HCT116 (cell line): Measurements from ENCODE around the gene C19orf85. TPM values are rescaled to one million over a fixed set of nuclear protein-coding genes. Genes with fewer than 3 reads are reported as not detected.
A peak's percentile ranks its signal among the peaks of the same experiment; 100 is the strongest.

ENCODE experiments used
- ATAC-seq: fragments of 200-7000 bp; cut with Tn5 transposase; 2 replicates; pipeline ENCODE4 v1.9.1; 2020; ENCODE audit warnings: mild to moderate bottlenecking, moderate library complexity
- BruUV-seq: library from RNA; stranded (reverse); fragments of 400-500 nt; replicated peaks from 2 replicates; lab custom pipeline; 2021; lab: Mats Ljungman, UMichigan
- CTCF ChIA-PET: fragments of 300-600 bp; sonication (Branson Sonifier 250); formaldehyde crosslinking; loops from one replicate; lab custom pipeline; 2021; ENCODE audit warnings: antibody characterized with exemption; lab: Charles Lee
- POLR2A ChIA-PET: fragments of 300-600, 350-600 bp; sonication (Branson Sonifier 250); formaldehyde crosslinking; loops from one replicate; lab custom pipeline; 2021; ENCODE audit warnings: antibody characterized with exemption; lab: Charles Lee
- RAD21 ChIA-PET, 2 experiments: fragments of 300-600 bp; sonication (Branson Sonifier 250); formaldehyde crosslinking; loops; one replicate each; lab custom pipeline; 2023; ENCODE audit warnings: low total read pairs in 2 of 2; ENCODE audit not compliant: uncharacterized antibody in 2 of 2, unreplicated experiment in 2 of 2, low non-redundant PET in 1 of 2; lab: Charles Lee
- DNase-seq: peaks from one replicate; pipeline ENCODE4 v3.0.0-alpha.2; 2010; ENCODE audit warnings: low read depth, low spot score
- H2AFZ ChIP-seq: fragments of 200-600 bp; shearing (Covaris generic), sonication (generic); 2 replicates; pipeline ENCODE4 v1.6.1; 2017; ENCODE audit warnings: low read depth, mixed run types, mixed read lengths, antibody characterized with exemption, low read length; ENCODE audit not compliant: poor library complexity, severe bottlenecking
- H3K27ac ChIP-seq: 2 replicates; pipeline ENCODE4 v1.5.1; 2012; ENCODE audit warnings: low read depth, low read length
- H3K27me3 ChIP-seq: fragments of 200-600 bp; sonication (generic); 2 replicates; pipeline ENCODE4 v1.6.1; 2016; ENCODE audit warnings: mixed run types, low read length, mixed read lengths; ENCODE audit not compliant: insufficient read depth
- H3K36me3 ChIP-seq, 2 experiments: fragments of 200-500 bp in 1 of 2; fragments of 200-600 bp in 1 of 2; sonication (Bioruptor generic) in 1 of 2; sonication (generic) in 1 of 2; 2 replicates each; pipeline versions ENCODE4 v1.5.1 to v1.6.1; 2014 to 2016; ENCODE audit warnings: low read length in 2 of 2, inconsistent platforms in 1 of 2, mixed read lengths in 1 of 2, mixed run types in 1 of 2; ENCODE audit not compliant: insufficient read depth in 2 of 2, control insufficient read depth in 1 of 2
- H3K4me1 ChIP-seq, 2 experiments: fragments of 200-600 bp in 1 of 2; sonication (generic) in 1 of 2; 2 replicates each; pipeline versions ENCODE4 v1.5.1 to v1.6.1; 2012 to 2017; ENCODE audit warnings: low read length in 2 of 2, inconsistent platforms in 1 of 2, mild to moderate bottlenecking in 1 of 2, mixed read lengths in 1 of 2, mixed run types in 1 of 2, moderate library complexity in 1 of 2; ENCODE audit not compliant: insufficient read depth in 2 of 2, control insufficient read depth in 1 of 2
- H3K4me2 ChIP-seq: fragments of 200-600 bp; sonication (generic); 2 replicates; pipeline ENCODE4 v1.6.1; 2017; ENCODE audit warnings: mixed run types, low read length, mixed read lengths
- H3K4me3 ChIP-seq, 2 experiments: fragments of 200-600 bp in 1 of 2; sonication (generic) in 1 of 2; replicated peaks in 1 of 2; 2 replicates each; pipeline ENCODE4 v1.5.1; 2011 to 2016; ENCODE audit warnings: low read length in 2 of 2, control low read depth in 1 of 2, low read depth in 1 of 2, mild to moderate bottlenecking in 1 of 2, mixed read lengths in 1 of 2, mixed run types in 1 of 2
- H3K79me2 ChIP-seq: fragments of 200-600 bp; sonication (generic); 2 replicates; pipeline ENCODE4 v1.6.1; 2017; ENCODE audit warnings: mild to moderate bottlenecking, mixed run types, low read length, moderate library complexity, mixed read lengths; ENCODE audit not compliant: insufficient read depth
- H3K9ac ChIP-seq: fragments of 200-600 bp; sonication (generic); 2 replicates; pipeline ENCODE4 v1.6.1; 2016; ENCODE audit warnings: low read length, mixed read lengths
- H3K9me2 ChIP-seq: fragments of 200-600 bp; sonication (generic), shearing (Covaris generic); 2 replicates; pipeline ENCODE4 v1.6.1; 2017; ENCODE audit warnings: mixed run types, mild to moderate bottlenecking, moderate library complexity; ENCODE audit not compliant: insufficient read depth
- H3K9me3 ChIP-seq, 2 experiments: fragments of 200-500 bp in 1 of 2; fragments of 200-600 bp in 1 of 2; sonication (Bioruptor generic) in 1 of 2; sonication (generic) in 1 of 2; 2 replicates each; pipeline ENCODE4 v1.6.1; 2014 to 2017; ENCODE audit warnings: low read length in 2 of 2, mixed read lengths in 2 of 2, inconsistent platforms in 1 of 2, low read depth in 1 of 2, mild to moderate bottlenecking in 1 of 2, mixed run types in 1 of 2, moderate library complexity in 1 of 2; ENCODE audit not compliant: control insufficient read depth in 1 of 2, insufficient read depth in 1 of 2
- H4K20me1 ChIP-seq: fragments of 200-600 bp; sonication (generic), shearing (Covaris generic); 2 replicates; pipeline ENCODE4 v1.6.1; 2017; ENCODE audit warnings: mixed run types, mild to moderate bottlenecking, moderate library complexity; ENCODE audit not compliant: insufficient read depth
- CBX3 ChIP-seq: IDR thresholded peaks from 2 replicates; pipeline ENCODE4 v1.6.1; 2012; ENCODE audit warnings: low read depth
- CEBPB ChIP-seq: IDR thresholded peaks from 2 replicates; pipeline ENCODE4 v1.6.1; 2012; ENCODE audit warnings: low read depth
- CTCF ChIP-seq, 3 experiments: fragments of 200-600 bp in 1 of 3; sonication (generic) in 1 of 3; IDR thresholded peaks in 2 of 3; conservative IDR thresholded peaks in 1 of 3; 2 replicates each; pipeline ENCODE4 v1.5.1; 2012 to 2017; ENCODE audit warnings: low read depth in 2 of 3, low read length in 2 of 3, antibody characterized with exemption in 1 of 3, borderline replicate concordance in 1 of 3, control low read depth in 1 of 3, mild to moderate bottlenecking in 1 of 3, mixed read lengths in 1 of 3, mixed run types in 1 of 3, moderate library complexity in 1 of 3; ENCODE audit not compliant: insufficient read depth in 1 of 3
- ELF1 ChIP-seq: IDR thresholded peaks from 2 replicates; pipeline ENCODE4 v1.6.1; 2012; ENCODE audit warnings: low read depth, borderline replicate concordance
- EZH2phosphoT487 ChIP-seq: fragments of 200-600 bp; IDR thresholded peaks from 2 replicates; pipeline ENCODE4 v1.6.1; 2018; ENCODE audit warnings: antibody characterized with exemption, borderline replicate concordance
- JUND ChIP-seq: IDR thresholded peaks from 2 replicates; pipeline ENCODE4 v1.6.1; 2012
- MAX ChIP-seq: IDR thresholded peaks from 2 replicates; pipeline ENCODE4 v1.6.1; 2012
- POLR2AphosphoS5 ChIP-seq: IDR thresholded peaks from 2 replicates; pipeline ENCODE4 v1.6.1; 2011; ENCODE audit warnings: mild to moderate bottlenecking, low read depth, low read length, moderate library complexity
- RAD21 ChIP-seq: IDR thresholded peaks from 2 replicates; pipeline ENCODE4 v1.6.1; 2012; ENCODE audit warnings: low read depth, mild to moderate bottlenecking
- SIN3A ChIP-seq: IDR thresholded peaks from 2 replicates; pipeline ENCODE4 v1.6.1; 2012; ENCODE audit warnings: low read depth
- SRF ChIP-seq: IDR thresholded peaks from 2 replicates; pipeline ENCODE4 v1.6.1; 2012; ENCODE audit warnings: low read depth
- YY1 ChIP-seq: IDR thresholded peaks from 2 replicates; pipeline ENCODE4 v1.6.1; 2011; ENCODE audit warnings: low read length, low read depth, moderate library complexity, mild to moderate bottlenecking; ENCODE audit not compliant: insufficient replicate concordance; ENCODE audit errors: extremely low read depth
- intact Hi-C: fragments of 100-400 bp; cut with micrococcal nuclease; formaldehyde crosslinking; loops from 2 replicates; pipeline ENCODE4 v1.10.0; 2022
- total RNA-seq: library from RNA; stranded (reverse); gene quantifications from one replicate; pipeline ENCODE4 v1.2.1, GENCODE V29; 2021; ENCODE audit not compliant: unreplicated experiment

Gene C19orf85
- total RNA-seq, 1 experiment from 2014 or later: 0.34 TPM

GRCh38 chr19:55483706-55484592 is 19.4 kb upstream of the C19orf85 start:
- TF ChIP-seq YY1: no peak
- TF ChIP-seq MAX: no peak
- TF ChIP-seq CTCF (IDR thresholded peaks at IDR 0.05 in 2 of 3, conservative IDR thresholded peaks at IDR 0.05 in 1 of 3; ENCODE audit: borderline replicate concordance in 1 of 3, insufficient read depth in 1 of 3, low read depth in 2 of 3, low read length in 2 of 3): no peak
- no peak for TF ChIP-seq CEBPB
- no peak for TF ChIP-seq JUND
- no peak for TF ChIP-seq SIN3A
- TF ChIP-seq RAD21: no peak
- no peak for TF ChIP-seq EZH2phosphoT487
- no peak for TF ChIP-seq SRF
- TF ChIP-seq ELF1: no peak
- TF ChIP-seq CBX3: no peak
- no peak for TF ChIP-seq POLR2AphosphoS5
- TF ChIP-seq, all 23 proteins: peak for 0
- intact Hi-C loops: no loop called here
- POLR2A ChIA-PET: interaction anchor here (1.2 to 1.3 kb wide), 2 partner anchors 7 to 10 kb away, joined by 6 to 8 read pairs; partner anchors contain the start of gene ZNF628
- CTCF ChIA-PET: interaction anchor here (0.9 kb wide), 1 partner anchor 20 kb away, joined by 4 read pairs; no protein-coding TSS in a partner anchor
- Histone ChIP-seq H3K4me1 (peaks cover 10 to 34% of the 10 kb centered on the region in 2 experiments; a peak in 3 of 4 replicates), H3K79me2 (peaks cover 13% of the 10 kb centered on the region), H3K4me3 (peak overlapping the region; percentile 79 to 80), H2AFZ (no peak overlapping the region), H3K4me2 (peak overlapping the region; percentile 97), H3K27ac (peak overlapping the region; percentile 85), H3K9ac (peak overlapping the region; percentile 97), H4K20me1 (no peaks in the 10 kb centered on the region), H3K9me3 (no peaks in the 10 kb centered on the region), H3K36me3 (no peaks in the 10 kb centered on the region), H3K27me3 (no peaks in the 10 kb centered on the region), H3K9me2 (no peaks in the 10 kb centered on the region)
- ATAC-seq (no peak; the same call in 1 of the 2 replicates), DNase-seq (no peak)
- RAD21 ChIA-PET: no interaction called here
- BruUV-seq: no TSS peak
